Psoas muscle (tissue), 8 donors: ENCODE data around the gene ABCB4. TPM values are rescaled to one million over a fixed set of nuclear protein-coding genes. Genes with fewer than 3 reads are reported as not detected.

ENCODE experiments used
- ATAC-seq, 4 donors: fragments of 200-7000 bp; cut with Tn5 transposase; one replicate each; pipeline ENCODE4 v1.9.1; 2020; ENCODE audit warnings: moderate library complexity in 3 of 4, mild to moderate bottlenecking in 2 of 4
- DNase-seq, 2 donors: peaks; one replicate each; pipeline ENCODE4 v3.0.0-alpha.2; 2020
- H3K27ac ChIP-seq: fragments of 200-600 bp; one replicate; pipeline ENCODE4 v1.8.0; 2022
- H3K27me3 ChIP-seq, 3 donors: fragments of 200-600 bp in 1 of 3; one replicate each; pipeline versions ENCODE4 v1.6.1 to v1.8.0; 2013 to 2022; ENCODE audit warnings: low read length in 2 of 3, mild to moderate bottlenecking in 2 of 3, moderate library complexity in 1 of 3; ENCODE audit not compliant: insufficient read depth in 3 of 3
- H3K36me3 ChIP-seq, 2 donors: fragments of 200-600 bp in 1 of 2; one replicate each; pipeline versions ENCODE4 v1.6.1 to v1.8.0; 2013 to 2022; ENCODE audit warnings: low read depth in 1 of 2, mild to moderate bottlenecking in 1 of 2, moderate library complexity in 1 of 2; ENCODE audit not compliant: insufficient read depth in 1 of 2
- H3K4me1 ChIP-seq: fragments of 200-600 bp; one replicate; pipeline ENCODE4 v1.8.0; 2022
- H3K4me3 ChIP-seq: fragments of 200-600 bp; one replicate; pipeline ENCODE4 v1.8.0; 2022; ENCODE audit warnings: mild to moderate bottlenecking
- H3K9me3 ChIP-seq: fragments of 200-600 bp; one replicate; pipeline ENCODE4 v1.8.0; 2022
- CTCF ChIP-seq: fragments of 200-600 bp; IDR thresholded peaks from one replicate; pipeline ENCODE4 v1.8.0; 2022; ENCODE audit warnings: antibody characterized with exemption
- WGBS, 3 donors: extraction: QIAGEN DNeasy Blood & Tissue Kit; methylation state at CpG; one replicate each; pipeline versions ENCODE4 v1.1.6 to v1.1.7; 2013; 5-methylcytosine and 5-hydroxymethylcytosine counted together
- intact Hi-C, 2 donors: fragments of 100-400 bp; cut with DNase I; formaldehyde crosslinking; loops; one replicate each; pipeline versions ENCODE4 v1.11.0 to v1.14.2; 2022
- polyA plus RNA-seq, 3 donors: library from polyadenylated mRNA; stranded (reverse); fragments of 200-250 nt; gene quantifications; one replicate each; pipeline ENCODE4 v1.2.3, GENCODE V29; 2013
- total RNA-seq, 4 donors: library from RNA; stranded (reverse); fragmentation: NEBNext Ultra II Directional in 2 of 4; extraction: Animal tissue kit (Norgen Biotek cat#: 25700) in 2 of 4; gene quantifications; one replicate each; pipeline versions ENCODE4 v1.2.1 to v1.2.4, GENCODE V29; 2021 to 2023
- donor health status: healthy with polysubstance abuse.
- donor health status: DM: no; HTN: no; CAD: no; lungs with moderate emphysema.
- donor health status: Bipolar disorder and iron deficiency.
- donor health status: healthy.
- donor health status: DM: yes; HTN: yes; CAD: no.
- donor health status: DM: no; HTN: no; CAD: no.
- donor health status: DM: no; HTN: no; CAD: no.
- donor health status: DM: yes; HTN: yes; CAD: no.

The ABCB4 gene
- total and polyA plus RNA-seq, 7 donors, result 1.1 to 4.0 (median 2.0) TPM

- intact Hi-C loops, result no loop called here
- Histone ChIP-seq H3K4me3 (no peak overlapping the region), H3K36me3 (peaks cover 0 to 22% of the 10 kb centered on the region in 2 donors), H3K27me3 (no peaks in the 10 kb centered on the region), H3K9me3 (no peaks in the 10 kb centered on the region), H3K4me1 (peaks cover under 1% of the 10 kb centered on the region), H3K27ac (no peak overlapping the region)
- no peak for TF ChIP-seq CTCF
- DNase-seq (no peak), ATAC-seq (no peak)
- WGBS, 3 donors, result 75 to 86% (median 76%) methylated on average over 5 of the region's 5 CpGs
These were observed 99.6 kb downstream of the ABCB4 start for GRCh38 chr7:87375662-87376435.

- Histone ChIP-seq H3K9me3 (no peaks in the 10 kb centered on the region), H3K4me3 (no peak overlapping the region), H3K27ac (no peak overlapping the region), H3K4me1 (peaks cover 5% of the 10 kb centered on the region), H3K36me3 (peaks cover 0 to 5% of the 10 kb centered on the region in 2 donors), H3K27me3 (no peaks in the 10 kb centered on the region)
- intact Hi-C loops, result no loop called here
- WGBS, 3 donors, result 93 to 99% (median 97%) methylated on average over 1 of the region's 1 CpG
- DNase-seq (no peak), ATAC-seq (no peak)
- TF ChIP-seq CTCF, result no peak
These were observed 104.8 kb downstream of the ABCB4 start for GRCh38 chr7:87370660-87371180.

DNA sequence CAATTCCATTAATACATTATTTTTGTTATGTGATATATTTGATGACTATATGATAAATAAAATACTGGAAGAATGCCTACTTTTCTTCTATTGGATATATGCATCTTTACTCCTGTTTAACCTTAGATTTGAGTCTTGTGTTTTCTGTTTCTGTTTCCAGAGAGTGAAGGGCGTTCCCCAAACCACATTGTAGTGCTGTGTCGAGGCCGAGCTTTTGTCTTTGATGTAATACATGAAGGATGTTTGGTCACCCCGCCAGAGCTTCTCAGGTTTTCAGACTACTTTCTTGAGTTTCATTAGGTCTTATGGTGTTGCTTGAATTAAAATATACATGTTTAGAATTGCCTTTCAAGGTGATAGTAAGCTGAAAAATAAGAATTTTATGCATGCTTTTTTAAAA lies 106.3 kb downstream of the ABCB4 start:
- no peaks in the 10 kb centered on the region for H3K9me3 ChIP-seq
- TF ChIP-seq CTCF, result no peak
- no peak overlapping the region for H3K27ac ChIP-seq
- DNase-seq, result no peak
- ATAC-seq, result no peak
- H3K27me3 ChIP-seq, result no peaks in the 10 kb centered on the region
- intact Hi-C loops, result no loop called here
- WGBS, 3 donors, result 93 to 95% (median 94%) methylated on average over 4 of the region's 4 CpGs
- H3K36me3 ChIP-seq, result peaks cover 1 to 5% of the 10 kb centered on the region in 2 donors
- H3K4me3 ChIP-seq, result no peak overlapping the region
- H3K4me1 ChIP-seq, result peaks cover 5% of the 10 kb centered on the region

GRCh38 chr7:87364246-87364645 lies 111.2 kb downstream of the ABCB4 start:
- H3K36me3 ChIP-seq, result peaks cover 3 to 19% of the 10 kb centered on the region in 2 donors

More at GRCh38 chr7:87364246-87364645, 111.2 kb downstream of the ABCB4 start:
- H3K4me3 ChIP-seq, result no peak overlapping the region
- no peak for ATAC-seq
- TF ChIP-seq CTCF, result no peak
- peaks cover 11% of the 10 kb centered on the region for H3K4me1 ChIP-seq
- intact Hi-C loops, result no loop called here
- no peaks in the 10 kb centered on the region for H3K27me3 ChIP-seq
- DNase-seq, result no peak
- no peaks in the 10 kb centered on the region for H3K9me3 ChIP-seq
- no peak overlapping the region for H3K27ac ChIP-seq
